Kidney (tissue), 14 donors: ENCODE measurements around the gene BIK. TPM values are rescaled to one million over a fixed set of nuclear protein-coding genes. Genes with fewer than 3 reads are reported as not detected.
A peak's percentile ranks its signal among the peaks of the same experiment; 100 is the strongest.

Source experiments
- DNase-seq, 5 donors: peaks; one replicate each; pipeline ENCODE4 v3.0.0-alpha.2; 2013 to 2020
- FAIRE-seq: peaks from 2 replicates; lab custom pipeline; 2012; peaks lifted over from hg19 to GRCh38; lab: Jason Lieb, UNC
- H3K27ac ChIP-seq, 2 donors: one replicate each; pipeline ENCODE4 v1.7.0; 2013; ENCODE audit warnings: low read depth in 2 of 2, low read length in 2 of 2, inconsistent platforms in 1 of 2
- H3K27me3 ChIP-seq: one replicate; pipeline ENCODE4 v1.7.1; 2013; ENCODE audit warnings: low read length, inconsistent platforms; ENCODE audit not compliant: control insufficient read depth, insufficient read depth
- H3K36me3 ChIP-seq, 3 donors: one replicate each; pipeline versions ENCODE4 v1.7.0 to v1.7.1; 2013; ENCODE audit warnings: low read length in 3 of 3, control low read depth in 1 of 3, inconsistent platforms in 1 of 3; ENCODE audit not compliant: insufficient read depth in 3 of 3, control insufficient read depth in 2 of 3
- H3K4me1 ChIP-seq, 3 donors: one replicate each; pipeline versions ENCODE4 v1.7.0 to v1.7.1; 2013; ENCODE audit warnings: low read length in 3 of 3, inconsistent platforms in 1 of 3, low read depth in 1 of 3; ENCODE audit not compliant: control insufficient read depth in 2 of 3, insufficient read depth in 2 of 3
- H3K4me3 ChIP-seq, 3 donors: one replicate each; pipeline versions ENCODE4 v1.7.0 to v1.8.1; 2013; ENCODE audit warnings: low read length in 3 of 3, control low read depth in 1 of 3, inconsistent platforms in 1 of 3
- H3K9ac ChIP-seq, 3 donors: one replicate each; pipeline versions ENCODE4 v1.7.0 to v1.7.1; 2013; ENCODE audit warnings: low read length in 3 of 3, control low read depth in 1 of 3, inconsistent platforms in 1 of 3
- H3K9me3 ChIP-seq, 3 donors: one replicate each; pipeline versions ENCODE4 v1.7.0 to v1.7.1; 2013; ENCODE audit warnings: low read length in 3 of 3, control low read depth in 1 of 3, inconsistent platforms in 1 of 3; ENCODE audit not compliant: control insufficient read depth in 2 of 3, insufficient read depth in 1 of 3
- intact Hi-C: fragments of 100-400 bp; cut with DNase I; formaldehyde crosslinking; loops from one replicate; pipeline ENCODE4 v1.11.1; 2022
- polyA plus RNA-seq: library from polyadenylated mRNA; stranded (reverse); fragments of 350-450 nt; fragmentation: Illumina TruSeq; extraction: RNeasy Lipid Tissue Mini Kit (QIAGEN cat#74804); gene quantifications from one replicate; pipeline ENCODE4 v1.2.3, GENCODE V29; 2014; ENCODE audit warnings: low read depth, low replicate concordance; ENCODE audit not compliant: insufficient read depth
- total RNA-seq: library from RNA; stranded (reverse); fragmentation: NEBNext Ultra II Directional; extraction: Animal tissue kit (Norgen Biotek cat#: 25700); gene quantifications from one replicate; pipeline ENCODE4 v1.2.1, GENCODE V29; 2021
- TF ChIP-seq, protein P1 (sequence below): IDR thresholded peaks from 3 replicates; pipeline ENCODE4 v1.5.1; 2012; ENCODE audit warnings: mild to moderate bottlenecking, moderate library complexity, borderline replicate concordance; ENCODE audit not compliant: insufficient read depth; ENCODE audit errors: extremely low read depth
- donor health status: control.
- donor health status: control.
- donor health status: control.
- donor health status: control.
- donor health status: control.
- donor health status: DM: yes; HTN: yes; CAD: no.
- donor health status: Normal renal cell carcinoma (clear cell type).

The BIK gene
- total and polyA plus RNA-seq, 2 donors from 2014 or later, result 4.7 to 4.8 TPM

DNA sequence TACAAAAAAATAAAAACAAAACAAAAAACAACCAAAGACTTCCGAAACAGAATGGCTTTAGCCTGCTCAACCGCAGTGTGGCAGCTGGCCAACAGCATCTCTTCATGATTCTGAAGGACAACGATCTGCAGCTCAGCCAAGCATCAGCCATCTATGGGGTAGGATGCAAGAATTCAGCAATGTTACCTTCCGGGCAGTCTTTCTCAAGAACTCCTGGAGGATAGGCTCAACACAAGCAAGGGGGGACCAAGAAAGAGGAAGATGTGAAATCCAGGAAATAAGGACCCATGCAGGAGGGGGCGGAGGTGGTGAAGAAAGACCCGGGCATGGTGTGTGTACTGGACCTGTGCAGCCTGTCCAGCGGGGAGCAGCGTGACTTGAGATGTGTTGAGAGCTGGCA lies 37.3 kb downstream of the BIK start:
- no peak overlapping the region for H3K27ac ChIP-seq
- DNase-seq (no peak), FAIRE-seq (no peak)
- TF ChIP-seq, protein P1, sequence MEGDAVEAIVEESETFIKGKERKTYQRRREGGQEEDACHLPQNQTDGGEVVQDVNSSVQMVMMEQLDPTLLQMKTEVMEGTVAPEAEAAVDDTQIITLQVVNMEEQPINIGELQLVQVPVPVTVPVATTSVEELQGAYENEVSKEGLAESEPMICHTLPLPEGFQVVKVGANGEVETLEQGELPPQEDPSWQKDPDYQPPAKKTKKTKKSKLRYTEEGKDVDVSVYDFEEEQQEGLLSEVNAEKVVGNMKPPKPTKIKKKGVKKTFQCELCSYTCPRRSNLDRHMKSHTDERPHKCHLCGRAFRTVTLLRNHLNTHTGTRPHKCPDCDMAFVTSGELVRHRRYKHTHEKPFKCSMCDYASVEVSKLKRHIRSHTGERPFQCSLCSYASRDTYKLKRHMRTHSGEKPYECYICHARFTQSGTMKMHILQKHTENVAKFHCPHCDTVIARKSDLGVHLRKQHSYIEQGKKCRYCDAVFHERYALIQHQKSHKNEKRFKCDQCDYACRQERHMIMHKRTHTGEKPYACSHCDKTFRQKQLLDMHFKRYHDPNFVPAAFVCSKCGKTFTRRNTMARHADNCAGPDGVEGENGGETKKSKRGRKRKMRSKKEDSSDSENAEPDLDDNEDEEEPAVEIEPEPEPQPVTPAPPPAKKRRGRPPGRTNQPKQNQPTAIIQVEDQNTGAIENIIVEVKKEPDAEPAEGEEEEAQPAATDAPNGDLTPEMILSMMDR, result no peak
- no peaks in the 10 kb centered on the region for H3K9me3 ChIP-seq
- no peaks in the 10 kb centered on the region for H3K36me3 ChIP-seq
- H3K27me3 ChIP-seq, result no peaks in the 10 kb centered on the region
- H3K4me3 ChIP-seq, result no peak overlapping the region
- H3K9ac ChIP-seq, result no peak overlapping the region
- peaks cover 0 to 20% (median 5%) of the 10 kb centered on the region in 3 donors for H3K4me1 ChIP-seq
- intact Hi-C loops, result no loop called here

DNA sequence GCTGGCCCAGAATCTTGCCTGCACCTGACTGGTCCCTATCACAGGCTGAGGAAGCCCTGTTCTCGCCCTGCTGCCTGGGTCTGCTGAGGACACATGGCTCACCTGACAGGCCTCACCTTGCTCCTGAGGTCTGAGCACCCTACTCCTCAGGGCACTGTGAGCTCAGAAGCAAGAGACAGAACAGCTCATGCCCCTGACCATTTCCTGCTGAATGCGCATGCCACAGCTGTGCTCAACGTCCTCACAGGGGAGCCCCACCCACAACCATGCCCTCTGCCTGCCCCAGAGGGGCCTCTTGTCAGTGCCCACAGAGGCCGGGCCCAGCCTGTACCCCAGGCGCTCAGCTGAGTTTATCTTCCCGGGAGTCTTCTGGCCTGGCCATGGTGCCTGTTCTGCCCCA lies 38.0 kb downstream of the BIK start:
- Histone ChIP-seq H3K27ac (no peak overlapping the region), H3K9ac (no peak overlapping the region)
- TF ChIP-seq, protein P1, result no peak

DNA sequence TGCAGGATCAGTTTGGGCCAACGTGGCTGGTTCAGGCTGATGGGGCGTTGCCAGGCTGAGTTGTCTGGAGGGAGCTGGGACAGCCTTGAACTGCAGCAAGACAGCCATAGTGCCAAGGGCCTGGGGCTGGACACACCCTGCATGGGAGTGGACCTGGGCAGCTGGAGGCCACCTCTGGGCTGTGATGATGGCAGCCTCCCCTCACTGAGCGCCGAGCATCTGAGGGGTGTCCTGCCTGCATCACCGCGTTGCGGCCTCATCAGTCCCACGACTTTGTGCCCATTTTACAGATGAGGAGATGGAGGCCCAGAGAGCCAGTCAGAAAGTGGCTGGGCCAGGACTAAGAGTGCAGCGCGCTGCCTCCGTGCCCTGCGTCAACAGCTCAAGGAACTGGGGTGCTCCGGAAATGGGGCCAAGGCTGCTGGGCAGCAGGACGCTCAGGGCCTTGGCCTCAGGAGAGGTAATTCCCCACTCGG lies 40.2 kb downstream of the BIK start:
- Histone ChIP-seq H3K27ac (peak overlapping the region; percentile 32 to 81), H3K4me1 (peaks cover 0 to 17% (median 5%) of the 10 kb centered on the region in 3 donors), H3K4me3 (peak overlapping the region; percentile 56 to 67 (median 67)), H3K27me3 (no peaks in the 10 kb centered on the region), H3K36me3 (no peaks in the 10 kb centered on the region), H3K9ac (peak overlapping the region in 1 of 3 donors; percentile 55), H3K9me3 (no peaks in the 10 kb centered on the region)
- TF ChIP-seq, protein P1, result no peak
- DNase-seq (peak in 1 of 5 donors; percentile 69), FAIRE-seq (no peak)
- intact Hi-C loops, result no loop called here

More for the DNA sequence above, 38.0 kb downstream of the BIK start:
- no peak for FAIRE-seq
- no peak overlapping the region for H3K4me3 ChIP-seq
- H3K36me3 ChIP-seq, result no peaks in the 10 kb centered on the region
- H3K27me3 ChIP-seq, result no peaks in the 10 kb centered on the region
- H3K9me3 ChIP-seq, result no peaks in the 10 kb centered on the region
- no peak for DNase-seq
- intact Hi-C loops, result no loop called here
- peaks cover 0 to 18% (median 5%) of the 10 kb centered on the region in 3 donors for H3K4me1 ChIP-seq
